ENCODE measurements around the gene TTC33.

TTC33 gene

GRCh38 chr5:40678026-40678425 is 77.7 kb downstream of the TTC33 start:
- no peak for TF ChIP-seq EZH2phosphoT487 (IDR thresholded peaks at IDR 0.05; ENCODE audit: borderline replicate concordance)
- no peak for TF ChIP-seq CTCF (conservative IDR thresholded peaks at IDR 0.05; ENCODE audit: low read length)
- no peak overlapping the region for H2AFZ ChIP-seq (ENCODE audit: low read length)

GRCh38 chr5:40677456-40677855 is 78.3 kb downstream of the TTC33 start:
- Histone ChIP-seq H3K36me3 (ENCODE audit: insufficient read depth, low read length) (peaks cover 4% of the 10 kb centered on the region; the same call in 1 of the 2 replicates), H3K4me3 (ENCODE audit: low read length, poor library complexity, severe bottlenecking) (peak overlapping the region; percentile 94), H3K79me2 (ENCODE audit: insufficient read depth, low read length) (peaks cover 49% of the 10 kb centered on the region), H3K27me3 (ENCODE audit: insufficient read depth, low read length, poor library complexity, severe bottlenecking) (no peaks in the 10 kb centered on the region), H4K20me1 (ENCODE audit: insufficient read depth, low read length, poor library complexity, severe bottlenecking) (peaks cover 26% of the 10 kb centered on the region), H3K9ac (ENCODE audit: low read depth, low read length, poor library complexity, severe bottlenecking) (peak overlapping the region; percentile 92), H2AFZ (ENCODE audit: low read length) (no peak overlapping the region), H3K9me2 (replicated peaks; ENCODE audit: low read depth, low read length) (no peaks in the 10 kb centered on the region), H3K4me1 (ENCODE audit: insufficient read depth, low read length, poor library complexity, severe bottlenecking) (peaks cover 67% of the 10 kb centered on the region), H3F3A (ENCODE audit: low read depth) (peaks cover 7% of the 10 kb centered on the region), H3K9me3 (ENCODE audit: insufficient read depth, low read depth, low read length) (no peaks in the 10 kb centered on the region), H3K4me2 (ENCODE audit: low read depth, low read length, poor library complexity, severe bottlenecking) (peak overlapping the region; percentile 86)
- TF ChIP-seq CTCF (conservative IDR thresholded peaks at IDR 0.05; ENCODE audit: low read length), result no peak
- no peak for TF ChIP-seq EZH2phosphoT487 (IDR thresholded peaks at IDR 0.05; ENCODE audit: borderline replicate concordance)

More at GRCh38 chr5:40678026-40678425, 77.7 kb downstream of the TTC33 start:
- Histone ChIP-seq H3K4me1 (ENCODE audit: insufficient read depth, low read length, poor library complexity, severe bottlenecking) (peaks cover 67% of the 10 kb centered on the region), H3K79me2 (ENCODE audit: insufficient read depth, low read length) (peaks cover 55% of the 10 kb centered on the region), H3K27me3 (ENCODE audit: insufficient read depth, low read length, poor library complexity, severe bottlenecking) (no peaks in the 10 kb centered on the region), H3K9me3 (ENCODE audit: insufficient read depth, low read depth, low read length) (no peaks in the 10 kb centered on the region), H4K20me1 (ENCODE audit: insufficient read depth, low read length, poor library complexity, severe bottlenecking) (peaks cover 32% of the 10 kb centered on the region), H3K9ac (ENCODE audit: low read depth, low read length, poor library complexity, severe bottlenecking) (peak overlapping the region; percentile 92), H3K9me2 (replicated peaks; ENCODE audit: low read depth, low read length) (no peaks in the 10 kb centered on the region), H3K4me2 (ENCODE audit: low read depth, low read length, poor library complexity, severe bottlenecking) (peak overlapping the region; percentile 86), H3K36me3 (ENCODE audit: insufficient read depth, low read length) (peaks cover 8% of the 10 kb centered on the region; the same call in 1 of the 2 replicates), H3K4me3 (ENCODE audit: low read length, poor library complexity, severe bottlenecking) (peak overlapping the region; percentile 94), H3F3A (ENCODE audit: low read depth) (peaks cover 7% of the 10 kb centered on the region)

GRCh38 chr5:40676613-40677343 is 79.0 kb downstream of the TTC33 start:
- peaks cover 7% of the 10 kb centered on the region for H3F3A ChIP-seq (ENCODE audit: low read depth)
- H2AFZ ChIP-seq (ENCODE audit: low read length), result no peak overlapping the region
- peak overlapping the region; percentile 86 for H3K4me2 ChIP-seq (ENCODE audit: low read depth, low read length, poor library complexity, severe bottlenecking)
- H3K27me3 ChIP-seq (ENCODE audit: insufficient read depth, low read length, poor library complexity, severe bottlenecking), result no peaks in the 10 kb centered on the region
- peaks cover 20% of the 10 kb centered on the region for H4K20me1 ChIP-seq (ENCODE audit: insufficient read depth, low read length, poor library complexity, severe bottlenecking)
- H3K4me1 ChIP-seq (ENCODE audit: insufficient read depth, low read length, poor library complexity, severe bottlenecking), result peaks cover 69% of the 10 kb centered on the region
- TF ChIP-seq EZH2phosphoT487 (IDR thresholded peaks at IDR 0.05; ENCODE audit: borderline replicate concordance) (no peak), CTCF (conservative IDR thresholded peaks at IDR 0.05; ENCODE audit: low read length) (no peak)
- H3K9me2 ChIP-seq (replicated peaks; ENCODE audit: low read depth, low read length), result no peaks in the 10 kb centered on the region
- H3K4me3 ChIP-seq (ENCODE audit: low read length, poor library complexity, severe bottlenecking), result peak overlapping the region; percentile 94
- peak overlapping the region; percentile 92 for H3K9ac ChIP-seq (ENCODE audit: low read depth, low read length, poor library complexity, severe bottlenecking)
- H3K36me3 ChIP-seq (ENCODE audit: insufficient read depth, low read length), result no peaks in the 10 kb centered on the region
- no peaks in the 10 kb centered on the region for H3K9me3 ChIP-seq (ENCODE audit: insufficient read depth, low read depth, low read length)
- H3K79me2 ChIP-seq (ENCODE audit: insufficient read depth, low read length), result peaks cover 42% of the 10 kb centered on the region
